ENCODE results near the gene TCOF1.

The TCOF1 gene

GRCh38 chr5:150350524-150351344, 6.8 kb upstream of the TCOF1 start:
- no peak for DNase-seq (ENCODE audit: low read depth in 3 of 3, low spot score in 1 of 3)

GRCh38 chr5:150352244-150353031, 5.1 kb upstream of the TCOF1 start:
- no peak for DNase-seq (ENCODE audit: low read depth in 3 of 3, low spot score in 1 of 3)

DNA sequence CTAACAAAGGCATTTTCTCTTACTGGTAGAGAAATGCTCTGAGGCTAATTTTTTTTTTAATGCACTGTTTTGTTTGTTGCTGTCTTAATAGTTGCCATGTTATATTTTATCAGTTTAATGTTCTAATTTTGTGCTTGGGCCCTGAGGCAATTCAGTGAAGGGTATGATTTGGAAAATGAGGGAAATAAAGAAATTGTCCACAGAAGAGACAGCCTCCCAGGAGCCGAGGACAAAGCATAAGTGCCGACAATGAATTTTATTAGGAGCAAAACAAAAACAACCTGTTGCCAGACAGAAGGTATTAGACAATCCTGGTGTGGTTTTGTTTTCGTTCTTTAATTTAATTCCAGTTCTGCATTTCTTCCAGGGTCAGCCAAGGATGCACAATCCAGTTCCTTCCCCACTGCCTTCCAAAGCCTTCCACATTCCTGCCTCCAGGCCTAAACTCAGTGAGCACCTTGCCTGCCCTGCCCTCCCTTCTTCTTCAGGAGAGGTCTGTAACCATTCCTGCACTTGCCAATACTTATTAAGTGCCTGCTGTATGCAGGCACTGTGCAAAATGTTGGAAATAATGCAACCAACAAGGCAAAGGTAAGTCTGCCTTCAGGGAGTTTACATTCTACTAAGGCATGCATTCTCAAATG, 4.3 kb upstream of the TCOF1 start:
- DNase-seq (ENCODE audit: low read depth in 3 of 3, low spot score in 1 of 3) = no peak

GRCh38 chr5:150355791-150356190, 1.7 kb upstream of the TCOF1 start:
- no peak for DNase-seq (ENCODE audit: low read depth in 3 of 3, low spot score in 1 of 3)

DNA sequence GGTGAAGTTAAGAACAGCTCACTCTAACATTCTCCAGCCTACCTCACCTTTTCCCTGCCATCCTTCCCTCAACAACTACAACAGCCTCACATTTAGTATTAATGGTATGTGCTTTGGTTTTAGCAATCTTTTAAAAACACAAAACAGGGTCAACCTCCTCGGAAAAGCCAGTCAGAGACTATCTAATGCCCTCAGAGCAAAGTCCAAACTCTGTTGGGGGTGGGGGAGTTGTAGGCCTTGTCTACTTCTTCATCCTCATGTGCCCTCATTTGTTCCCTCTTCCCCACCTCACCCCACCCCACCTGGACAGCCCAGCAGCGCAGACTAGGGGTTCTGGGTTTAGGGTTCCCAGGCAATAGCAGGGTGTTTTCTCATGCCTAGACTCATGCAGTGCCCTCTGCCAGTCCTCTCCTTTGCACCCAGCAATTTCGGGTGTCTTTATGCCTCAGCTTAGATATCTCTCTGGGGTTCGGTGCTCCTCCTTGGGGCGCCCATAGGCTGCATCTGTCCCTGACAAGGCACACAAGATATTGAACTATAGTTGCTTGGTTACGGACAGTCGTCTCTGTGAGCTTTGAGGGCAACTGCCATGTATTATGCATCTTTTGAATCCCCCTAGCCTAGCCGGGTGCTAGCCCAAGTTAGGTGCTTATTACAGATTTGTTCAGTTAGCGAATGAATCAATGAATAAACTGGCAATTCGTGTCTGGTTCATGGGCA, 762 bp upstream of the TCOF1 start:
- DNase-seq (ENCODE audit: low read depth in 3 of 3, low spot score in 1 of 3) = no peak

DNA sequence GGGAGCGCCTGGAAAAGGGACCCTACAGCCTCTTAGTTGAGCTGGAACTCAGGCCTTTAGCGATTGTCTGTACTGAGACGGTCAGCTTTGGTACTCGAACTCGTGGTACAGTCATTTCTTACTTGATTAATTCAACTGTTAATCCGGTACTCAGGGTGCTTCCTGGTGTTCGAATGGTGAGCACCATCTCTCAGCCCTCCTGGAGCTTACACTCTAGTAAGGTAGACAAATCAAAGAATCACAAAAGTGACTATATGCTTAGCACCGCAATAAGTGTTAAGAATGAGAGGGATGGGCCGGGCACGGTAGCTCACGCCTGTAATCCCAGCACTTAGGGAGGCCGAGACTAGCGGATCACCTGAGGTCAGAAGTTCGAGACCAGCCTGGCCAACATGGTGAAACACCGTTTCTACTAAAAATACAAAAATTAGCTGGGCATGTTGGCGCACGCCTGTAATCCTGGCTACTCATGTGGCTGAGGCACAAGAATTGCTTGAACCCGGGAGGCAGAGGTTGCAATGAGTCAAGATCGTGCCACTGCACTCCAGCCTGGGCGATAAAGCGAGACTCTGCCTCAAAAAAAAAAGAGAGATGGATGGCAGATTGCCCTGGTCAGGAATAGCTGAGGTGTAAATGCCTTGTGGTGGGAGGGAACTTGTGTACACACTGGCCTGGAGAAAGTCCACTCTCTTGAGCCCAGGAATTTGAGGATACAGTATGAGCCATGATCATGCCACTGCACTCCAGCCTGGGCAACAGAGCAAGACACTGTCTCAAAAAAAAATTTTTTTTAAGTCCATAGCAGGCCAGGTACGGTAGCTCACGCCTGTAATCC, 981 bp downstream of the TCOF1 start:
- DNase-seq (ENCODE audit: low read depth in 3 of 3, low spot score in 1 of 3) = no peak

- DNase-seq (ENCODE audit: low read depth in 3 of 3, low spot score in 1 of 3) = no peak
These were observed 3.8 kb downstream of the TCOF1 start for GRCh38 chr5:150361301-150361700.

- DNase-seq (ENCODE audit: low read depth in 3 of 3, low spot score in 1 of 3) = no peak
These were observed 5.7 kb downstream of the TCOF1 start for GRCh38 chr5:150363185-150363584.

DNA sequence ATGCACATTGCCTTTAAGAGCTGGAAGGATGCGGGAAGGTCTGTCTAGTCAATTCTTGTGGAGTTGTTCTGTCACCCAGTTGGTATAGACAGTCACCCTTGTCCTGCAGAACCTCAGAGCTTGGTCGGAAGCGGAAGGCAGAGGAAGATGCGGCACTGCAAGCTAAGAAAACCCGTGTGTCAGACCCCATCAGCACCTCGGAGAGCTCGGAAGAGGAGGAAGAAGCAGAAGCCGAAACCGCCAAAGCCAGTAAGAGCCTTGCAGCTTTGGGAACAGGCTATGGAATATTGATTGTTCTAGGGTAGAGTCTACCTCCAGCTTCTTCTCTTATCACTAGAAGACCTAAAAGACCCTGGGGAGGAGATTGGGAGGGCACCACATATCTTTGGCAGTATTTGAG, 6.5 kb downstream of the TCOF1 start:
- DNase-seq (ENCODE audit: low read depth in 3 of 3, low spot score in 1 of 3) = no peak

- DNase-seq (ENCODE audit: low read depth in 3 of 3, low spot score in 1 of 3) = no peak
These were observed 11.0 kb downstream of the TCOF1 start for GRCh38 chr5:150368526-150368925.

GRCh38 chr5:150372639-150373038, 15.1 kb downstream of the TCOF1 start:
- DNase-seq (ENCODE audit: low read depth in 3 of 3, low spot score in 1 of 3) = no peak

GRCh38 chr5:150374651-150375050, 17.2 kb downstream of the TCOF1 start:
- no peak for DNase-seq (ENCODE audit: low read depth in 3 of 3, low spot score in 1 of 3)

DNA sequence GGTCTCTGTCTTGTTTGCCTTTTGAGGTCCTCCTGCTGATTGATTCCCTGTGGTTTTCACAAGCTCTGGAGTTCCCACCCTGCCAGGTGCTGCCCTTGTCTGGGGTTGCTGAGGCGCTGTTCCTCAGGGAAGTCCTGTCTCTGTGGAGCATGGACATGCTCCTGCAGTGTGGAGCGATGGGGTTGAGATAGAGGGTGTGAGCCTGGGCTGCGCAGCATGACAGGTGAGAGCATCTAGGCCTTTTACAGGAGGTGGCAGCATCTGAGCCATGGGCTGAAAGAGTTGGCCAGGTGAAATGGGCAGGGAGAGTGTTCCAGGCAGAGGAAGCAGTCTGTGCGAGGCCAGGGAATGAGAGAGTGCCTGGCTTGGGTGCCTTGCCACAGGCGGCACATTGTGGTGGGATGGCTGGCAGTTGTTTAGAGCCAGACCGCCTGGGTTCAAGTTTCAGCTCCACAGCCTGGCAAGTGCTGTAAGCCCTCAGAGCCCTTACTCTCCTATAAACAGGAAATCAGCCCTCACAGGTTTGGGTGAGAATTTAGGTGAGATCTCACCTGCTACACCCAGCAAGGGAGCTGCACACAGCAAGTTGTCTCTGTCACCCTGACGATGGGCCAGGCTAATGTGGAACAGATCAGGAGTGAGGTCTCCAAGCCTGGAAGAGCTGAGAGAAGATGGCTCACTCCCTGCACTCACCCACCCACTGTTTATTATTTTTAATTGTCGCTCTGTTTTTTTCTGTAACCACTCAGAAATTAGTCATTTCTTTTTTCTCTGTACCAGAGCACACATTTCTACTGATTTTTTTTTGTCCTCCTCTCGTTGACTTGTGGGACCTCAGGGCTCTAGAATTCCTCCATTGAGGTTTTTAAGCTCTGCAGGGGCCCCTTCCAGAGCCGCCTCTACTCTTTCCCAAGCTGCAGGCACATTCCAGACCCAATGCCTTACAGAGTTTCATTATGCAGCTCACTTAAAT, 19.6 kb downstream of the TCOF1 start:
- no peak for DNase-seq (ENCODE audit: low read depth in 3 of 3, low spot score in 1 of 3)

GRCh38 chr5:150377964-150378694, 20.6 kb downstream of the TCOF1 start:
- DNase-seq (ENCODE audit: low read depth in 3 of 3, low spot score in 1 of 3) = no peak

GRCh38 chr5:150384701-150385100, 27.2 kb downstream of the TCOF1 start:
- DNase-seq (ENCODE audit: low read depth in 3 of 3, low spot score in 1 of 3) = no peak

DNA sequence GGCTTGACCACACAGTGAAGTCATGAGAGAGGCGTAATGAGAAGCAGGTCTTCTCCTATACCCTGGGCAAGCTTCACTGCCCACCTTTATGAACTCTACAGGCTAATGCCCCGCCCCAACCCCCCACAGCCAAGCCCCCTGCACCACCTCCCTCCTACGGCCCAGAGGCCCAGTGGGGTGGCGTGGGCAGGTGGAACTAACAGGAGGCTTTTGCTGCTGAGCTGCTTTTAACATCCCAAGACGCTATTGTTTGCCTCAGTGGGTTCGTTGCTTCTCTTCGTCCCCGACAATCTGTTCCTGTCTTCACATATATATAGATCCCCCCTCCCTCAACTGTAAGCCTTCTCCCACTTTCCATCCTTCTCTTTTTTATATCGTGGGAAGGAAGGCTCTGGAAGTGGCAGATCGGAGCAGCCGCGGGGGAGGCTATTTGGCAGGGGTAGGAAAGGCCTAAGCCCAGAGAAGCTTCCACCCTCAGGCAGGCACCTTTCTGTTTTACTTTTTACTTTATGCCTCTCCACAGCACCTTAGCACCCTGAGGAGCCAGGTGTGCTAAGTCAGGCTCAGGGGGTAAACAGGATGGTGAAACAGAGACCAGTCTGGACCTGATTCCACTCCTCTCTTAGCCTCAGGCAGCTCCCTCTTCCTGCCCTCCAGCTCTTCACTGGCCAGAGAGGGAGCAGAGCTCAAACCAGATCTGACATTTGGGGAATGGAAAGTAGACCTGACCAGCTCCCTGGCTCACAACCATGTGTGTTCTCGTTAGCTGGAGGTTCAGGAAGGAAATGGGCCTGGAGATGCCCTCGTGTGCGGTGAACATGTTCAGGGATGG, 28.7 kb downstream of the TCOF1 start:
- no peak for DNase-seq (ENCODE audit: low read depth in 3 of 3, low spot score in 1 of 3)

GRCh38 chr5:150389531-150390266, 32.2 kb downstream of the TCOF1 start:
- no peak for DNase-seq (ENCODE audit: low read depth in 3 of 3, low spot score in 1 of 3)
